GM20431 (cell line): ENCODE measurements around the gene SLC1A7.

Experiments used
- in situ Hi-C: fragments of 300-500 bp; cut with MseI, MboI; formaldehyde crosslinking; loops from one replicate; pipeline ENCODE4 v1.15.0; 2020; ENCODE audit warnings: low sequenced_read_pairs; ENCODE audit not compliant: unreplicated experiment

SLC1A7 gene

GRCh38 chr1:53120659-53121058 is 21.8 kb downstream of the SLC1A7 start:
- in situ Hi-C loops, result no loop called here

- in situ Hi-C loops, result no loop called here
Observed at GRCh38 chr1:53117836-53118235, 24.6 kb downstream of the SLC1A7 start.

- in situ Hi-C loops, result no loop called here
Observed at GRCh38 chr1:53116933-53117600, 25.4 kb downstream of the SLC1A7 start.

- in situ Hi-C loops, result no loop called here
Observed at GRCh38 chr1:53116307-53116810, 26.1 kb downstream of the SLC1A7 start.

GRCh38 chr1:53115403-53116306 is 26.8 kb downstream of the SLC1A7 start:
- in situ Hi-C loops, result no loop called here

- in situ Hi-C loops, result no loop called here
Observed at GRCh38 chr1:53114581-53115400, 27.6 kb downstream of the SLC1A7 start.

- in situ Hi-C loops, result no loop called here
Observed at GRCh38 chr1:53114090-53114489, 28.3 kb downstream of the SLC1A7 start.

GRCh38 chr1:53112861-53113260 is 29.6 kb downstream of the SLC1A7 start:
- in situ Hi-C loops, result no loop called here

GRCh38 chr1:53112271-53112774 is 30.1 kb downstream of the SLC1A7 start:
- in situ Hi-C loops, result no loop called here

GRCh38 chr1:53111693-53112092 is 30.7 kb downstream of the SLC1A7 start:
- in situ Hi-C loops, result no loop called here

- in situ Hi-C loops, result no loop called here
Observed at GRCh38 chr1:53111073-53111556, 31.3 kb downstream of the SLC1A7 start.

- in situ Hi-C loops, result no loop called here
Observed at GRCh38 chr1:53110370-53111072, 31.9 kb downstream of the SLC1A7 start.

GRCh38 chr1:53108646-53109580 is 33.5 kb downstream of the SLC1A7 start:
- in situ Hi-C loops, result no loop called here

GRCh38 chr1:53107570-53108322 is 34.7 kb downstream of the SLC1A7 start:
- in situ Hi-C loops, result no loop called here

- in situ Hi-C loops, result no loop called here
Observed at GRCh38 chr1:53107090-53107489, 35.3 kb downstream of the SLC1A7 start.

- in situ Hi-C loops, result no loop called here
Observed at GRCh38 chr1:53104289-53104913, 38.0 kb downstream of the SLC1A7 start.

GRCh38 chr1:53094533-53094919 is 47.9 kb downstream of the SLC1A7 start:
- in situ Hi-C loops, result no loop called here
